Ovary (tissue), 3 donors: ENCODE data around the gene SDC4.

ENCODE experiments used
- CTCF ChIP-seq, 3 donors: fragments of 450-650 bp in 2 of 3; fragments of 200-600 bp in 1 of 3; IDR thresholded peaks; one replicate each; pipeline versions ENCODE4 v1.5.1 to v1.8.0; 2016 to 2022; ENCODE audit warnings: antibody characterized with exemption in 3 of 3, mild to moderate bottlenecking in 1 of 3
- POLR2A ChIP-seq: fragments of 450-650 bp; IDR thresholded peaks from one replicate; pipeline ENCODE4 v1.6.1; 2017; ENCODE audit warnings: antibody characterized with exemption, mild to moderate bottlenecking, moderate library complexity
- donor health status: DM: no; HTN: no; CAD: no.

GRCh38 chr20:45341579-45341938 is 6.7 kb downstream of the SDC4 start:
- TF ChIP-seq POLR2A = no peak
- TF ChIP-seq CTCF (IDR thresholded peaks at IDR 0.05) = no peak
